HG03159 (cell line): Measurements from ENCODE around the gene CMKLR1.

Experiments used
- ATAC-seq: cut with Tn5 transposase; IDR thresholded peaks from one replicate; pipeline ENCODE4 v1.9.1; 2021; ENCODE audit warnings: mild to moderate bottlenecking, moderate library complexity; ENCODE audit not compliant: unreplicated experiment

CMKLR1 gene

GRCh38 chr12:108338915-108339657, at the start of gene CMKLR1:
Gene CMKLR1, minus strand, starts transcription at chr12:108339311. Its CDS starts 45,720 bp downstream, at chr12:108293591.
- ATAC-seq = no peak

- no peak for ATAC-seq
Measured at GRCh38 chr12:108387771-108388170, 48.7 kb upstream of the CMKLR1 start.

GRCh38 chr12:108386709-108387360, 47.7 kb upstream of the CMKLR1 start:
- no peak for ATAC-seq

GRCh38 chr12:108382437-108382801, 43.3 kb upstream of the CMKLR1 start:
- no peak for ATAC-seq

GRCh38 chr12:108381787-108382436, 42.8 kb upstream of the CMKLR1 start:
- ATAC-seq = no peak

GRCh38 chr12:108380382-108380781, 41.3 kb upstream of the CMKLR1 start:
- ATAC-seq = no peak

- ATAC-seq = no peak
Measured at GRCh38 chr12:108379823-108380222, 40.7 kb upstream of the CMKLR1 start.

GRCh38 chr12:108378926-108379325, 39.8 kb upstream of the CMKLR1 start:
- ATAC-seq = no peak

- no peak for ATAC-seq
Measured at GRCh38 chr12:108377260-108377659, 38.1 kb upstream of the CMKLR1 start.

GRCh38 chr12:108375986-108376663, 37.0 kb upstream of the CMKLR1 start:
- no peak for ATAC-seq

GRCh38 chr12:108374596-108375320, 35.6 kb upstream of the CMKLR1 start:
- no peak for ATAC-seq

- no peak for ATAC-seq
Measured at GRCh38 chr12:108373111-108373510, 34.0 kb upstream of the CMKLR1 start.

GRCh38 chr12:108371801-108372344, 32.8 kb upstream of the CMKLR1 start:
- ATAC-seq = no peak

- ATAC-seq = no peak
Measured at GRCh38 chr12:108370415-108370814, 31.3 kb upstream of the CMKLR1 start.

- ATAC-seq = no peak
Measured at GRCh38 chr12:108369736-108370396, 30.8 kb upstream of the CMKLR1 start.

GRCh38 chr12:108368089-108368488, 29.0 kb upstream of the CMKLR1 start:
- ATAC-seq = no peak

- ATAC-seq = no peak
Measured at GRCh38 chr12:108367436-108367835, 28.3 kb upstream of the CMKLR1 start.

- no peak for ATAC-seq
Measured at GRCh38 chr12:108365324-108365723, 26.2 kb upstream of the CMKLR1 start.

- ATAC-seq = no peak
Measured at GRCh38 chr12:108364879-108365278, 25.8 kb upstream of the CMKLR1 start.

- no peak for ATAC-seq
Measured at GRCh38 chr12:108363565-108363964, 24.5 kb upstream of the CMKLR1 start.
